ENCODE data around the gene GLIS1.

GLIS1 gene

GRCh38 chr1:53618500-53619366 is 120.2 kb downstream of the GLIS1 start:
- no peak for DNase-seq (ENCODE audit: low read depth in 2 of 2, low spot score in 1 of 2)

GRCh38 chr1:53617851-53618499 is 121.0 kb downstream of the GLIS1 start:
- DNase-seq (ENCODE audit: low read depth in 2 of 2, low spot score in 1 of 2) = no peak

GRCh38 chr1:53617382-53617781 is 121.6 kb downstream of the GLIS1 start:
- DNase-seq (ENCODE audit: low read depth in 2 of 2, low spot score in 1 of 2) = no peak

GRCh38 chr1:53616927-53617326 is 122.0 kb downstream of the GLIS1 start:
- no peak for DNase-seq (ENCODE audit: low read depth in 2 of 2, low spot score in 1 of 2)

GRCh38 chr1:53616511-53616910 is 122.5 kb downstream of the GLIS1 start:
- no peak for DNase-seq (ENCODE audit: low read depth in 2 of 2, low spot score in 1 of 2)

- no peak for DNase-seq (ENCODE audit: low read depth in 2 of 2, low spot score in 1 of 2)
These were observed 123.9 kb downstream of the GLIS1 start for GRCh38 chr1:53615101-53615500.

GRCh38 chr1:53614231-53615021 is 124.5 kb downstream of the GLIS1 start:
- DNase-seq (ENCODE audit: low read depth in 2 of 2, low spot score in 1 of 2) = no peak

GRCh38 chr1:53608676-53609075 is 130.3 kb downstream of the GLIS1 start:
- DNase-seq (ENCODE audit: low read depth in 2 of 2, low spot score in 1 of 2) = no peak

- no peak for DNase-seq (ENCODE audit: low read depth in 2 of 2, low spot score in 1 of 2)
These were observed 130.9 kb downstream of the GLIS1 start for GRCh38 chr1:53608071-53608470.

GRCh38 chr1:53606651-53607051 is 132.3 kb downstream of the GLIS1 start:
- DNase-seq (ENCODE audit: low read depth in 2 of 2, low spot score in 1 of 2) = no peak

- no peak for DNase-seq (ENCODE audit: low read depth in 2 of 2, low spot score in 1 of 2)
These were observed 132.8 kb downstream of the GLIS1 start for GRCh38 chr1:53606197-53606596.

GRCh38 chr1:53605181-53605580 is 133.8 kb downstream of the GLIS1 start:
- DNase-seq (ENCODE audit: low read depth in 2 of 2, low spot score in 1 of 2) = no peak

GRCh38 chr1:53604291-53604919 is 134.6 kb downstream of the GLIS1 start:
- no peak for DNase-seq (ENCODE audit: low read depth in 2 of 2, low spot score in 1 of 2)

- DNase-seq (ENCODE audit: low read depth in 2 of 2, low spot score in 1 of 2) = no peak
These were observed 135.5 kb downstream of the GLIS1 start for GRCh38 chr1:53603431-53603830.

- no peak for DNase-seq (ENCODE audit: low read depth in 2 of 2, low spot score in 1 of 2)
These were observed 136.8 kb downstream of the GLIS1 start for GRCh38 chr1:53601867-53602775.

- no peak for DNase-seq (ENCODE audit: low read depth in 2 of 2, low spot score in 1 of 2)
These were observed 137.8 kb downstream of the GLIS1 start for GRCh38 chr1:53601031-53601745.

GRCh38 chr1:53600561-53600960 is 138.4 kb downstream of the GLIS1 start:
- DNase-seq (ENCODE audit: low read depth in 2 of 2, low spot score in 1 of 2) = no peak

- DNase-seq (ENCODE audit: low read depth in 2 of 2, low spot score in 1 of 2) = no peak
These were observed 139.0 kb downstream of the GLIS1 start for GRCh38 chr1:53600001-53600400.

- DNase-seq (ENCODE audit: low read depth in 2 of 2, low spot score in 1 of 2) = no peak
These were observed 139.5 kb downstream of the GLIS1 start for GRCh38 chr1:53599481-53599880.

- no peak for DNase-seq (ENCODE audit: low read depth in 2 of 2, low spot score in 1 of 2)
These were observed 140.0 kb downstream of the GLIS1 start for GRCh38 chr1:53598966-53599365.

Measured in stimulated activated CD8-positive, alpha-beta memory T cell treated with anti-CD3 and anti-CD28 coated beads, Interleukin-4, amount 100 ng/mL, for 1 hour (primary cell).